Stimulated activated CD4-positive, alpha-beta T cell treated with anti-CD3 and anti-CD28 coated beads, Interleukin-15, amount 100 ng/mL, for 48 hours (primary cell): Measurements from ENCODE around the gene NVL.
"Not testable (repeated sequence)": the region's sequence is repeated elsewhere in the genome, so short reads cannot be mapped to it uniquely, and the experiment has no call there.

Source experiments
- DNase-seq, 2 donors: peaks; one replicate each; pipeline ENCODE4 v3.0.0-alpha.2; 2020; ENCODE audit warnings: low read depth in 2 of 2

Gene NVL

DNA sequence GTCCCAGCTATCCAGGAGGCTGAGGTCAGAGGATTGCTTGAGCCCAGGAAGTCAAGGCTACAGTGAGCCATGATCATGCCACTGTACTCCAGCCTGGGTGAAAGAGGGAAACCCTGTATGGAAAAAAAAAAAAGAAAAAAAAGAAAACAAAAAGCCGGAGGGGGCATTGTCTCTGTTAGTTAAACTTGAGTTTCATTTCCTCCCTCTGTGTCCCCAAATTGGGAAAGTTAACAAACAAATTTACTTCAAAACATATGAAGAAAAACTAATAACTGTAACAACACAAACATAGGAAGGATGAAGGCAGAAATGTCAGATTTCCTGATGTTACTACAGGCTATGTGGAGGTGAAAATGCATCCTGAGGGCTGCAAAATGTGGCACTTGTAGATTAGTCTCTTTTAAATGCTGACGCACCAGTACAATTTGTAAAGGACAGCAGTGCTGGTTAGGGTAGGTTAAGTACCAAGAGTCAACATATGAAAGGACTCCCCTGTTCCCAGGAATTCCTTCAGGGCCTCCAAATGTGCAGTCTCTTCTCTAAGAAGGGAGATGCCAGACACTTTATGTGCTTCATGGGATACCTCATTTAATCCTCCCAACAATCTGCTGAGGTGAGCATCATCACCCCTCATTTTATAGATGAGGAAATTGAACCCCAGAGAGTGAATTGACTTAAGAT, 94.0 kb downstream of the NVL start:
- no peak for DNase-seq

DNA sequence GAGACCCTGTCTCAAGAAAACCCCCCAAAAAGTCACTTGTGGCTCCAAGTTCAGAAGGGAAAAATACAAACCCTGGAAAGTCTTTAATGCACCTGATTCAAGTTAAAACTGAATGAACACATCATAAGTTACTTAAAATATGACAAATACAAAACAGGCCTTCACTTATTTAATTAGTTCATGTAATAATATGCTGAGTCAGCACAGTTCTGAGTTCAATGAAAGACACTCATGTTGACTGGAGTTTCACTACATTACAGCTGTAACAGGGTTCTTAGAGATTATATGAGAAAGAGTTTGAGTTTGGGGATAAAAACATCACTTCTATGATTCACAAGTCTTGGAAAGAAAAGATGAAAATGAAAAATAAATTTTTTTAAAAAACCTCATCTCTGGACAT, 96.0 kb downstream of the NVL start:
- no peak for DNase-seq

DNA sequence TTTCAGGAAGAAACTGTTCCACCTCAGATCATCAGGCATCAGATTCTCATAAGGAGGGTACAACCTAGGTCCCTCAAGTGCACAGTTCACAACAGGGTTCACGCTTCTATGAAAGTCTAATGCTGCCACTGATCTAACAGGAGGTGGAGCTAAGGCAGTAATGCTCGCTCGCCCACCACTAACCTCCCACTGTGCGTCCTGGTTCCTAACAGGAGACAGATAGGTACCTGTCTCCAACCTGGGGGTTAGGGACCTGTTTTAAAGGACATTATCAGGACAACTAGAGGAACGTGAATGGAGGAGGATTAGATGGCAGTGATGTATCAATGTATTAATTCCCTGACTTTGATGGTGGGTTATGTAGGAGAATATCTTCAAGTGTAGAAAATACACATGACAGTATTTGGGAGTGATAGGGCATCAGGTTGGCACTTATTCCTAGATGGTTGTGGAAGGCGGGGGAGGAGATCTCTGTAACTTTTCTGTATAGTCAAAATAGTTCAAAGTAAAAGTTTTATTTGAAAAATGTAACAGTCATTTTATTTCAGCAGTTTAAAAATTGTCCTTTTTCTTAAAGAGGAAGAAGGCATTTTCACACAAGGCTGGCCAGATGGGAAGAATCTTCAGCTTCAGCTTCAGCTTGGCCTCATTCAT, 103.0 kb downstream of the NVL start:
- no peak for DNase-seq

DNA sequence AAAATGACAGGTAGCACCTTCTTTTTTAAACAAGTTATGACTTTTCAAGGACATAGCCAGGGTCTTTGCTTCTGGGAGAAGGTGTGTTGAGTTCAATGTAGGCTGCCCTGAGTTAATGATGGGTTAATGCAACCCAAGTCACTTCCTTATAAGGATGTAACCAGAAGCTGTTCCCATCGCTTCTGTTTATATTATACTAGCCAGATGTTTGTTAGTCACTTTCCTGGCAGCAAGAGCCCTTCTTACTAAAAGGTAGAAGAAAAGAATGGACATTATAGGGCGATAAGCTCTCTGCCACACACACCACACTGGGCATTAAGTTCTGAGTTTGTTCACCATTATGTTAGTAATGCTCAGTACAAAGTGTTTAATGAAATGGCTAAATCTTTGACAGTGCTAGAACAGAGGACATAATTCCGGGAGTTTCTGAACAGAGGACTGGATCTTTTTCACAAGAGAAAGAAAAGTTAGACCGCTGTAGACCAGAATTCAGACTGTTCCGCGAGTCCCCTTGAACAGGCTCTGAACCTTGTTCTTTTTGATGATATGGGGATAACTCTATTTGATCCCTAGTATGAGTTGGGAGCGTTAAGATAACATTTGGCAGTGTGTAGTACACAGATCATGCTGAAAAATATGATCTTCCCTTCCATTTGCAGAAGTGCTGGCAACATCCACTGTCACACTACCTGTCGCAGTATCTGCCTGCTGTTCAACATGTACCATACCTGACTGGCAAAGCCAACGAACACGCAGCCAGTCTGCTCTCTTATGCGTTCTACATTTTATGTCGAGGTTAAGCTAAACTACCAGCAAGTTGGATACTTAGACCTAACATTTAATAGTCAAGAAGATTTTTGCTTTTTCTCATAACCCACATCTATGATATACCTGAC, 105.9 kb downstream of the NVL start:
- no peak for DNase-seq

DNA sequence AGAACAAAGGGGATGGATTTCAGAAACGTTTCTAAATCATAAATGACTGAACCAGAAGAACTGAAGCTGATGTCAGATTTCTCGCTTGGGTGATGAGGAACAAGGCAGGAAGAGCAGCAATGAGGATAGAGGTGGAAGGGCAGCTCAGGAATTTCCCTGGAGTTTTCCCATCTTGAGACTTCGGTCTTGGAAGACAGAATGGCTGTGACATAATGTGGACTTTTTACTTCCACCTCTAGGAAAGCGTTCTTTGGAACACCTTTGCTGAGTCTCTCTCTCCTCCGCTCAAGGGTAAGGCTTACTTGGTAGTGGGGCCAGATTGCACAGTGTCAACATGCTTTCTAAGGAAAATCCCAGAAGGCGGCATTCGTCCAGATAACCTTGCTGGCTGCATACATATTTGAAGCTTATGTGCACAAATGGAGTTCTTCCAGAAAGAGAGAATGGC, 110.3 kb downstream of the NVL start:
- DNase-seq = no peak

DNA sequence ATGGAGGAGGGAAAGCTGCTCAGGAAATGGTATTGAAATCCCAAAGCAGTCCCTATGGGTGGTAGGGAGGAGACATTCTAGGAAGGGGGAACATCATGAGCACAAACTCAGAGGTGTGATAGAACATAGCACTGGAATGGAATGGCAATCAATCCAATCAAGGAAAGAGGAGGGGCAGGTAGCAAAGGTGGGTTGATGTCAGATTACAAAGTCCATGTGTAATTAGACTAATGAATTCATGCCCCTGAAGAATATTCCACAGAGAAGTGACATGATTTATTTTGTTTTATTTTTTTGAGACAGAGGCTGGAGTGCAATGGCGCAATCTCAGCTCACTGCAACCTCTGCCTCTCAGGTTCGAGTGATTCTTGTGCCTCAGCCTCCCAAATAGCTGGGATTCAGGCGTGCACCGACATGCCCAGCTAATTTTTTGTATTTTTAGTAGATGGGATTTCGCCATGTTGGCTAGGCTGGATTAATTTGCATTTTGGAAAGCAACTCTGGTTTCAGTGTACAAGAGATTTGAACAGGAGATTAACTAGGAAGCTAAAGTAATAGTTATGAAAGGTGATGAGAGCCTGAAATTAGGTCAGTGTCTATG, 110.9 kb downstream of the NVL start:
- no peak for DNase-seq

DNA sequence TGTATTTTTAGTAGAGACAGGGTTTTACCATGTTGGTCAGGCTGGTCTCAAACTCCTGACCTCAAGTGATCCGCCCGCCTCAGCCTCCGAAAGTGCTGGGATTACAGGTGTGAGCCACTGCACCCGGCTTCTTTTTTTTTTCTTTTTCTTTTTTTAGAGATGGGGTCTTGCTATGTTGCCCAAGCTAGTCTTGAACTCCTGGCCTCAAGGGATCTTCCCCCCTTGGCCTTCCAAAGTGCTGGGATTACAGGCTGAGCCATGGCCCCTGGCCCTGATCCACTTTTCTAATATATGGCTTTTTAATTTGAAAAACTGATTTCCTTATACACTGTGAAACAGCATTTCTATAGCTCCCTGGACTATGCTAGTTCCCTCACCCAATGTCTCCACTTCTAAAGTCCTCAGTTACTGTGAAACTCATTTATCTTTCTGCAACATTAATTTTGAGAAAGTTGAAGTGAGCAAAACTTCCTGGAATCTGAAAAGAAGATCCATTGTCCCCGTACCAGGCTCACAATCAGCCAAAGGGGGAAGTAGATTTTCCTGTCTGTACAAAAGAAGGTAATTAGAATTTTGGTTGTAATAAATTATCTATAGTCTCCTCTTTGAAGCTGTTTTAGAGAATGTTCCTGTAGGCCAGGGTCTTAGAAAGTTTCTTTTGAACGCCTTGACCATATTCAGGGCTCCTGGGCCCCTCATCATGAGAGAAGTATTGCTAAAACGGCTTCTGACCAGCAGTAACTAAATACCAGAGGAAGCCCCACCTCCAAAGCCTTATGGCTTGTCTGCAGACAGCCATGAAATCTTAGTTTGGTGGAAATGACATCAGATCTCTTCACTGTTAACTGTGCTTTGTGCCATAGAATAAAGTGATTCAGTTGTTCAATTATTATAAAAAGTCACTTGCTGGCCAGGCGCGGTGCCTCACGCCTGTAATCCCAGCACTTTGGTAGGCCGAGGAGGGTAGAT, 112.0 kb downstream of the NVL start:
- DNase-seq = no peak

DNA sequence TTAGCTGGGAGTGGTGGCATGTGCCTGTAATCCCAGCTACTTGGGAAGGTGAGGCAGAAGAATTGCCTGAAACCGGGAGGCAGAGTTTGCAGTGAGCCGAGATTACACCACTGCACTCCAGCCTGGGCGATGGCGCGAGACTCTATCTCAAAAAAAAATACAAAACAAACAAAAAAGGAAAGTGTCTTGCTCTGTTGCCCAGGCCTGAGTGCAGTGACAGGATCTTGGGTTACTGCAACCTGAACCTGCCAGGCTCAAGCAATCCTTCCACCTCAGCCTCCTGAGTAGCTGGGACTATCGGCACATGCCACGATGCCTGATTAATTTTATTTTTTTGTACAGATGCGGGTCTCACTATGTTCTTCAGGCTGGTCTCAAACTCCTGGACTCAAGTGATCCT, 113.6 kb downstream of the NVL start:
- DNase-seq = no peak

DNA sequence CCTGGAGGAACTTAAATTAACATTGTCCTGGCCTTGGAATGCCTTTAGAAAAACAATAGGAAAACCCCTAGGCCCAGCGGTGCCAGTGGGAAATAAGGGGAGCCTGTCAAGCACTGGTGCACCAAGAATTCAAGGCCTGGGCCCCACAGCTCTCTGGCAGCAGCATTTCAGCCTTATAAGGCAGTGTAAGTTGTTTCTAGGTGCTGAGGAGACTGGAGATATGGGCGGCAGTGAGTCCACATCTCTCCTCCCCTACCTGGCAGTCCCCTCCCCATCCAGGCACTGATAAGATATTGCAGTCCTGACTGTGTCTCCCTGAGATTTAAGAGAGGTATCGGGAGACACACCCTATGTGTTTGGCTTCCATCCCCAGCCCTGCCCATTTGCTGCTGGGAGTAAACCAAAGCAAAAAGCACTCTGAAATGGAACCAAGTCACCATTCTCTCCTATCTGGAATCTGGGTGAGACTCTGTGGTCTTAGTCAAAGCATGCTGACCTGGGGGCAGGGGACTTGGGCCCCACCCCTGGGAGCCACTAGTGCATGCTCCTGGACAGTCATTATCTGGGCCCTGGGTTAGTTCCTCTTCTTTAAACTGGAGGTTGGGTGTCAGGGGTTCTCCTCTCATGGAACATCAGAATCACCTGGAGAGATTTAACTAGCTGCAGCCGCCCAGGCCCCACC, 116.4 kb downstream of the NVL start:
- no peak for DNase-seq

DNA sequence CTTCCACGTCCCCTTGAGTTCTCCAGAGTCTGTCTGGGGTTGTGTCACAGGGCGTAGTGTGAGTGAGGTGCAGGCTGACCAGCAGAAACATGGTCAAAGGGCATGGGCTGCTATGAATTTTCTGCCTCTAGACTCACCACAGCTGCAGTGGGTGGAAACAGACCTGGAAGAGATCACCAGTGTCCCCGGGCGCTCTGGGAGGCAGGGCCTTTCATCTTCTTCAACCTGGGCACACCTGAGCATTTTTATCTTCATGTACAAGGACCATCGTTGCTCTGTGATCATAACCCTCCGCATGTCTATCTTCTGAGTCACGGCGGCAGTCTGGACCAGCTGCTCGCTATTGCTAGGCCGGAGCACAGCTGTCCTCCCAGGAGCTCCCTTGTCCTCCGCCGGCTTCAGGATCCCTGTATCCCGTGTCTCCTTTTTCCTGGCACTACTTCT, 117.3 kb downstream of the NVL start:
- no peak for DNase-seq

DNA sequence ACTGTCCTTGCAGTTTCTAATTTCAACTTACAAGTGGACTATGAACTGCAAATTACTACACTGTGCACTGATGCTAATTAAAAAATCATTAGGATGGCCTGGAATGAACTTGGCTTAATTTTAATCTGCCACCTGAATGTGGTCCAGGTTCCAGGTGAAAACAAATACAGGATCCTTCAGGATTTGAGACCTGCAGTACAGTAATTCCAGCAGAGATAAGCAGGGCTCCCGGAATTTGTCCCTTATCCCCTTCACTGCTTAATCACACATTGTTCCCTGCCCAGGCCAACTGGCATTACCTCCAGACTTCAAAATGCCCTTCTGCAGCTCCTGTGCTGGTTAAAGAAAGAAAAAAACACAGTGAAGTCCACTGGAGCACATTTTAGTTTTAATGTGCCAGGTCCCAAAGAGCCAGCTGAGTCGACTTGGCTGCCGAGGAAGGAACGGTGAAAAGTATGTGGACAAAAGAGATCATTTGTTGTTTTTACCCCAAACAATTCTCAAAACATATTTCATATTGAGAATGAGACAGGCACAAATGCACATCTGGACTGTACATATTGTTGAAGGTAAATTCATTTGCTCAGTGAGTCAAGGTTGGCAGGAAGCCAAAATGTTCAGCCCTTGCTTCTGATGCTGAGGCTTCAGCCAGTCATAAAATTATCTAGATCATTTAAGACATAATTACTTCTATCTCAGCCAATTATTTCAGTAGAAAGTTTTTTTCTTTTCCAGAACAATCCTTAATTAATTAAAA, 118.6 kb downstream of the NVL start:
- no peak for DNase-seq

DNA sequence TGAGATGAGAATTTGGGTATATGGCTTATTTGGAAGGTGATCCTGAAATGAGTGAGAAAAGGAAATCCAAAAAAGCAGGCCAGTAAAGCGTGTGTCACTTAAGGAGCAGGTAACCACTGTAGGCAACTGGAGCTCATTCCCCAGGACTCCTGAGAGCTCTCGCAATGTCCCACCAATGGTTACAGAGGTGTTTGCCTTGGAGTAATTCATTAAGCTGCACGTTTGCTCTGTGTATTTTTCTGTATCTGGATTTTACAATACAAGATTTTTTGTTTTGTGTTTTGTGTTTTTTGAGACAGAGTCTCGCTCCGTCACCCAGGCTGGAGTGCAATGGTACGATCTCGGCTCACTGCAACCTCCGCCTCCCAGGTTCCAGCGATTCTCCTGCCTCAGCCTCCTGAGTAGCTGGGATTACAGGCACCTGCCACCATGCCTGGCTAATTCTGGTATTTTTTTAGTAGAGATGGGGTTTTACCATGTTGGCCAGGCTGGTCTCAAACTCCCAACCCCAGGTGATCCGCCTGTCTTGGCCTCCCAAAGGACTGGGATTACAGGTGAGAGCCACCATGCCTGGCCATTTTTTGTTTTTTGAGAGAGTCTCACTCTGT, 123.9 kb downstream of the NVL start:
- DNase-seq = not testable (repeated sequence)

DNA sequence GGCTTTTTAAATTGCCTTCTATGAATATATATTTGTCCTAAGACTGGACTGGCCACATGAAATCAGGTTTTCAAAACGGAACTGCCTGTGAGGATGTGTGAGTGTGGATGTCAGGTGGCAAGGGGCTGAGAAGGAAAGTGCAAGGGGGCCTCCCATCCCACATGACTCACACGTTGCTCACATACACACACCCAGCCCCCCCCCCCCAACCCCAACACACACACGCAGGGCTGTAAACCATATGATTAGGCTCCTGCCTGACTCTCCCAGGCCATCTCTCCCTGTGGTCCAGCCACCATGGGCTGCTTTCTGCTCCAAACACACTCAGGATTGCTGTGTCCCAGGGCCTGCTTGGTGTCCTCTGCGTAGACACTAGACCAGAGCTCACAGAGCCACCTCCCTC, 124.5 kb downstream of the NVL start:
- peak; percentile 27 to 30 for DNase-seq

DNA sequence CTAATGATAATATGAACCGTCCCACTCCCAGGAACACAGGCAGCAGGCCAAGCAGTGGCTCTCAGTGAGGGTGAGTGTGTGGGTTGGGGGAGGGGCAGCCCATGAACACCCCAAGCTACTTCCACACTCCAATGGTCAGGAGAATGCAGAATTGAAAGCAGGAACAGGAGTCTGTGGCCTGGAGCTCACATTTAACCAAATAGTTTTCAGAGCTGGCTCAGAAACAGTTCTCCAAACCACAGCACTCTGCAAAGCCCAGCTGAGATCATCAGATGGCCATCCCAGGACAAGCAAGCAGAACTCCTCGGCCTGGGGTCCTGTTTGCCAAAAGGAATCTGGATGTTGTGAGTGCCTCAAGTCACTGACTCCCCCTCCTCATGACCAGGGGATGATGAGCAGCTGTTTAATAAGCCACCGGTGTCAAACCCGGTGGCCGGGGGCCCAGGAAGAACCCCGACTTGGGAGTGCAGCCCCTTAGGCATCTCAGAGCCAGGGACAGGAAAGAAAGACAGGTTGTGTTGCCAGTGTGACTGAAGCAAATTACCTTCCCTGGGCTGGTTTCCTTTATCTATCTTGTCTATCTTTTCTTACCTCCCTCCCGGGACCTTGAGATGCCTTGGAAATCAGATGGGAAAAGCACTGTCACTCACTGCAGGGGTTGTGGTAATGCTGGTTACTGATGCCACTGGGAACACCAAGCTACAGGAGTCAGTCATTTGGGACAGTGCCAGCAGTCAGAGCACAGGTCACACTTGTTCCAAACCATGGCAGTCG, 126.5 kb downstream of the NVL start:
- DNase-seq = no peak

DNA sequence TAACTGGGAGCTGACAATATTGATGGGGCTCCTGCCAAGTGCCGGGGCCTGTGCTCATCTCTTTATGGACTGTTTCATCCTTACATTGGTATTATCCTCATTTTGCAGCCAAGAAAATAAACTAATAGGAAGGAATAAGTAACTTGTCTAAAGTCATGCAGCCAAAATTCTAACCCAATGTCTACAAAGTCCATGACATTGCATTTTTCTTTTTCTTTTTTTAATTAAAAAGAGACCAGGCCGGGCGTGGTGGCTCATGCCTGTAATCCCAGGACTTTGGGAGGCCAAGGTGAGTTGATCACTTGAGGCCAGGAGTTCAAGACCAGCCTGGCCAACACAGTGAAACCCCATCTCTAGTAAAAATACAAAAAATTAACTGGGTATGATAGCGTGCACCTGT, 128.1 kb downstream of the NVL start:
- DNase-seq = no peak

DNA sequence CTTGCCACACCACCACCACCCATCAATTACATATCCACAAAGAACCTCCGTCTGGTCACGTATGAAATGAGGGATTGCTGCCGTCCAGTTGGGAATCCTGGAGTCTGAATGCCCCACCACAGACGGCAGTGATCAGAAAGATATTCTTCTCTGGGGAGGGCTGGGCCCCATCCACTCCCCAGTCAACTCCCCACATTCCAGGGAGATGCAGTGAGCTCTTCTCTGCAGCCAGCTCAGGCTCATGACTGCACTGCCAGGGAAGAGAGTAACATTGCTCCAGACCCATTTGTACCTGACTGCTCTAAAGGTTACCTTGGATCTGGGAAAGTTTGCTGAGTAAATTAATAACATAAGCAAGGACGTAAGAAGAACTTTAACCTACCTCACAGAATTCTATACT, 128.6 kb downstream of the NVL start:
- no peak for DNase-seq

DNA sequence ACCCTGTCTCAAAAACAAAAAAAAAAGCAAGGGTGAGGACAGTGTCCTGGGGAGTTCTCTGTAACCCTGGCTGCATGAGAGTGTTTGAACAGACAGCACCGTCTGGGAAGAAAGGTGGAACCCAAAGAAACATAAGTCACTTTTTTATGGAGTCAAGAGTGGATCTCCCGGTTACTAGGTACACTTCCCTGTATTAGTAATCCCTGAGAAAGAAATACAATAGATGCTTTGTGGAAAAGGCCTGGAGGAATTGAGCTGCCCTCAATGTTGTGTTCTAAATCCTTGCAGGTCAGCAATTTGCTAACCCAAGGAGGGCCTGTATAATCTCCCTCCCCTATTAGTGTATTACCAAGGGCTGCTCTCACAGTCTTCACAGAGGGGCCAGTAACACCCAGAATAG, 130.3 kb downstream of the NVL start:
- no peak for DNase-seq

DNA sequence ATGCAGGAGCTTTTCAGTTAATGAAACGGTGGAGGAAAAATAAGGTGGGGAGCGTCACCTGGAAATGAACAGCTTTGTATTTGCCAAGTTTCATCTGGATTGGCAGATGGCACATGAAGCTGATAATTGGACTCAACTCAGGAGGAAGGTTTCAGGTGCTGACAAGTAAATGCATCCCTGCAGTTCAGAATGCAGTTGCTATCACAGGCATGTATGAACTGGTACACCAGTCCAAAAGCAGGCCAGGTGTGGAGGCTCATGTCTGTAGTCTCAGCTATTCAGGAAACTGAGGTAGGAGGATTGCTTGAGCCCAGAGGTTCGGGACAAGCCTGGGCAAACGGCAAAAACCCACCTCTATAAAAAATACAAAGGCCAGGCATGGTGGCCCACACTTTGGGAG, 131.4 kb downstream of the NVL start:
- no peak for DNase-seq
